Loucy (cell line): ENCODE data around the gene FKBP8.

Experiments
- H2AFZ ChIP-seq: fragments of 200-600 bp; sonication (generic); 2 replicates; pipeline ENCODE4 v1.6.0; 2016; ENCODE audit warnings: antibody characterized with exemption, mild to moderate bottlenecking, low read length, moderate library complexity
- H3F3A ChIP-seq: fragments of 200-600 bp; 2 replicates; pipeline ENCODE4 v1.6.0; 2016; ENCODE audit warnings: antibody characterized with exemption, low read depth, mild to moderate bottlenecking
- H3K27me3 ChIP-seq: fragments of 200-600 bp; sonication (generic); 2 replicates; pipeline ENCODE4 v1.6.1; 2014; ENCODE audit warnings: low read length, mild to moderate bottlenecking; ENCODE audit not compliant: insufficient read depth, poor library complexity, severe bottlenecking
- H3K36me3 ChIP-seq: fragments of 200-600 bp; sonication (generic); 2 replicates; pipeline ENCODE4 v1.6.1; 2016; ENCODE audit warnings: low read length; ENCODE audit not compliant: insufficient read depth
- H3K4me1 ChIP-seq: fragments of 200-600 bp; sonication (generic); 2 replicates; pipeline ENCODE4 v1.5.1; 2014; ENCODE audit warnings: low read length, mild to moderate bottlenecking; ENCODE audit not compliant: insufficient read depth, poor library complexity, severe bottlenecking
- H3K4me2 ChIP-seq: fragments of 200-600 bp; sonication (generic); 2 replicates; pipeline ENCODE4 v1.6.0; 2014; ENCODE audit warnings: antibody characterized with exemption, low read length, low read depth, mild to moderate bottlenecking; ENCODE audit not compliant: poor library complexity, severe bottlenecking
- H3K4me3 ChIP-seq: fragments of 200-600 bp; sonication (generic); 2 replicates; pipeline ENCODE4 v1.5.1; 2014; ENCODE audit warnings: low read length, mild to moderate bottlenecking, mixed read lengths; ENCODE audit not compliant: poor library complexity, severe bottlenecking
- H3K79me2 ChIP-seq: fragments of 200-600 bp; sonication (generic); 2 replicates; pipeline ENCODE4 v1.6.1; 2014; ENCODE audit warnings: low read length; ENCODE audit not compliant: insufficient read depth
- H3K9ac ChIP-seq: fragments of 200-600 bp; sonication (generic); 2 replicates; pipeline ENCODE4 v1.6.0; 2014; ENCODE audit warnings: mild to moderate bottlenecking, low read depth, low read length, moderate library complexity; ENCODE audit not compliant: poor library complexity, severe bottlenecking
- H3K9me2 ChIP-seq: fragments of 200-600 bp; sonication (generic); replicated peaks from 2 replicates; pipeline ENCODE4 v1.6.1; 2016; ENCODE audit warnings: low read depth, low read length, mixed read lengths
- H3K9me3 ChIP-seq: fragments of 200-600 bp; sonication (generic); 2 replicates; pipeline ENCODE4 v1.6.1; 2014; ENCODE audit warnings: mild to moderate bottlenecking, antibody characterized with exemption, low read length, low read depth; ENCODE audit not compliant: insufficient read depth
- H4K20me1 ChIP-seq: fragments of 200-600 bp; sonication (generic); 2 replicates; pipeline ENCODE4 v1.6.0; 2014; ENCODE audit warnings: antibody characterized with exemption, low read length, mild to moderate bottlenecking; ENCODE audit not compliant: insufficient read depth, poor library complexity, severe bottlenecking
- CTCF ChIP-seq: fragments of 200-600 bp; sonication (generic); conservative IDR thresholded peaks from 2 replicates; pipeline ENCODE4 v1.5.1; 2014; ENCODE audit warnings: mild to moderate bottlenecking, antibody characterized with exemption, low read length
- EZH2phosphoT487 ChIP-seq: fragments of 200-600 bp; IDR thresholded peaks from 2 replicates; pipeline ENCODE4 v1.6.1; 2018; ENCODE audit warnings: antibody characterized with exemption, mild to moderate bottlenecking, moderate library complexity, borderline replicate concordance

The FKBP8 gene

GRCh38 chr19:18500376-18500775 is 43.0 kb downstream of the FKBP8 start:
- Histone ChIP-seq H3K79me2 (peaks cover 99% of the 10 kb centered on the region), H3K4me1 (peaks cover 33% of the 10 kb centered on the region), H3K4me2 (no peak overlapping the region), H3K9me2 (no peaks in the 10 kb centered on the region), H3K27me3 (no peaks in the 10 kb centered on the region), H2AFZ (no peak overlapping the region), H3K36me3 (no peaks in the 10 kb centered on the region), H4K20me1 (peaks cover 57% of the 10 kb centered on the region), H3K4me3 (no peak overlapping the region), H3F3A (peaks cover 2% of the 10 kb centered on the region; the same call in 1 of the 2 replicates), H3K9ac (no peak overlapping the region), H3K9me3 (no peaks in the 10 kb centered on the region)
- TF ChIP-seq EZH2phosphoT487 (no peak), CTCF (no peak)

GRCh38 chr19:18499055-18499775 is 44.2 kb downstream of the FKBP8 start:
- Histone ChIP-seq H3K36me3 (no peaks in the 10 kb centered on the region), H3K4me2 (no peak overlapping the region)

GRCh38 chr19:18496980-18497256 is 46.5 kb downstream of the FKBP8 start:
- no peaks in the 10 kb centered on the region for H3K27me3 ChIP-seq
- peaks cover 99% of the 10 kb centered on the region for H3K79me2 ChIP-seq
- peak overlapping the region; percentile 62 for H3K4me2 ChIP-seq

More at GRCh38 chr19:18499055-18499775, 44.2 kb downstream of the FKBP8 start:
- TF ChIP-seq CTCF (no peak), EZH2phosphoT487 (no peak)
- Histone ChIP-seq H3F3A (peaks cover 2% of the 10 kb centered on the region; the same call in 1 of the 2 replicates), H4K20me1 (peaks cover 51% of the 10 kb centered on the region), H3K27me3 (no peaks in the 10 kb centered on the region), H3K9me2 (no peaks in the 10 kb centered on the region), H3K4me1 (peaks cover 32% of the 10 kb centered on the region), H3K79me2 (peaks cover 99% of the 10 kb centered on the region), H3K9ac (no peak overlapping the region), H3K4me3 (no peak overlapping the region), H2AFZ (no peak overlapping the region), H3K9me3 (no peaks in the 10 kb centered on the region)

More at GRCh38 chr19:18496980-18497256, 46.5 kb downstream of the FKBP8 start:
- H3K9ac ChIP-seq: no peak overlapping the region
- TF ChIP-seq CTCF (no peak), EZH2phosphoT487 (no peak)
- no peaks in the 10 kb centered on the region for H3K9me2 ChIP-seq
- H2AFZ ChIP-seq: no peak overlapping the region
- no peaks in the 10 kb centered on the region for H3K36me3 ChIP-seq
- H3K4me3 ChIP-seq: no peak overlapping the region
- H3F3A ChIP-seq: peaks cover 2% of the 10 kb centered on the region; the same call in 1 of the 2 replicates
- H3K9me3 ChIP-seq: no peaks in the 10 kb centered on the region
- peaks cover 60% of the 10 kb centered on the region for H4K20me1 ChIP-seq
- H3K4me1 ChIP-seq: peaks cover 30% of the 10 kb centered on the region
